SU-DHL-6 (cell line): ENCODE measurements around the gene PDE9A.

Experiments used
- H2AFZ ChIP-seq: fragments of 200-600 bp; sonication (generic); 2 replicates; pipeline ENCODE4 v1.6.1; 2014; ENCODE audit warnings: low read depth, mild to moderate bottlenecking, moderate library complexity, mixed read lengths, antibody characterized with exemption, low read length; ENCODE audit not compliant: severe bottlenecking
- H3F3A ChIP-seq: fragments of 200-600 bp; shearing (Covaris generic); 2 replicates; pipeline ENCODE4 v1.6.0; 2016; ENCODE audit warnings: antibody characterized with exemption, mild to moderate bottlenecking; ENCODE audit not compliant: insufficient read depth
- H3K27ac ChIP-seq: fragments of 200-600 bp; sonication (generic); 2 replicates; pipeline ENCODE4 v1.5.1; 2016; ENCODE audit warnings: low read depth, mild to moderate bottlenecking, low read length, moderate library complexity, mixed read lengths
- H3K27me3 ChIP-seq: fragments of 200-600 bp; sonication (generic), shearing (Covaris generic); 2 replicates; pipeline ENCODE4 v1.6.0; 2014; ENCODE audit warnings: mild to moderate bottlenecking, low read length
- H3K36me3 ChIP-seq: fragments of 200-600 bp; sonication (generic); 2 replicates; pipeline ENCODE4 v1.6.1; 2014; ENCODE audit warnings: mild to moderate bottlenecking, low read length, mixed read lengths
- H3K4me2 ChIP-seq: fragments of 300-600, 200-600 bp; shearing (Covaris generic), sonication (generic); 2 replicates; pipeline ENCODE4 v1.6.0; 2014; ENCODE audit warnings: low read length, low read depth, mild to moderate bottlenecking; ENCODE audit not compliant: poor library complexity, severe bottlenecking
- H3K4me3 ChIP-seq: fragments of 200-600 bp; sonication (generic); 2 replicates; pipeline ENCODE4 v1.5.1; 2014; ENCODE audit warnings: antibody characterized with exemption, low read length, mild to moderate bottlenecking, mixed read lengths; ENCODE audit not compliant: insufficient read depth, poor library complexity, severe bottlenecking
- H3K79me2 ChIP-seq: fragments of 200-600 bp; sonication (generic); 2 replicates; pipeline ENCODE4 v1.6.1; 2014; ENCODE audit warnings: mild to moderate bottlenecking, low read length, moderate library complexity; ENCODE audit not compliant: insufficient read depth
- H3K9ac ChIP-seq: fragments of 200-600 bp; sonication (generic); 2 replicates; pipeline ENCODE4 v1.7.0; 2014; ENCODE audit warnings: mild to moderate bottlenecking, low read length
- H3K9me2 ChIP-seq: fragments of 200-600 bp; sonication (generic); replicated peaks from 2 replicates; pipeline ENCODE4 v1.6.1; 2014; ENCODE audit warnings: low read length; ENCODE audit not compliant: insufficient read depth
- H3K9me3 ChIP-seq: fragments of 200-600 bp; sonication (generic); 2 replicates; pipeline ENCODE4 v1.6.1; 2014; ENCODE audit warnings: low read length, mixed read lengths; ENCODE audit not compliant: insufficient read depth
- H4K20me1 ChIP-seq: fragments of 200-600 bp; sonication (generic); 2 replicates; pipeline ENCODE4 v1.6.1; 2014; ENCODE audit warnings: low read depth, mild to moderate bottlenecking, antibody characterized with exemption, low read length, moderate library complexity, mixed read lengths
- CTCF ChIP-seq: fragments of 200-600 bp; sonication (generic); IDR thresholded peaks from one replicate; pipeline ENCODE4 v1.5.1; 2017; ENCODE audit warnings: antibody characterized with exemption, mild to moderate bottlenecking, low read length, moderate library complexity; ENCODE audit not compliant: insufficient read depth, poor library complexity, severe bottlenecking
- EZH2phosphoT487 ChIP-seq: fragments of 200-600 bp; sonication (generic), shearing (Covaris generic); conservative IDR thresholded peaks from 2 replicates; pipeline ENCODE4 v1.6.1; 2018; ENCODE audit warnings: mild to moderate bottlenecking, antibody characterized with exemption, low read length, moderate library complexity, mixed read lengths

Gene PDE9A

DNA sequence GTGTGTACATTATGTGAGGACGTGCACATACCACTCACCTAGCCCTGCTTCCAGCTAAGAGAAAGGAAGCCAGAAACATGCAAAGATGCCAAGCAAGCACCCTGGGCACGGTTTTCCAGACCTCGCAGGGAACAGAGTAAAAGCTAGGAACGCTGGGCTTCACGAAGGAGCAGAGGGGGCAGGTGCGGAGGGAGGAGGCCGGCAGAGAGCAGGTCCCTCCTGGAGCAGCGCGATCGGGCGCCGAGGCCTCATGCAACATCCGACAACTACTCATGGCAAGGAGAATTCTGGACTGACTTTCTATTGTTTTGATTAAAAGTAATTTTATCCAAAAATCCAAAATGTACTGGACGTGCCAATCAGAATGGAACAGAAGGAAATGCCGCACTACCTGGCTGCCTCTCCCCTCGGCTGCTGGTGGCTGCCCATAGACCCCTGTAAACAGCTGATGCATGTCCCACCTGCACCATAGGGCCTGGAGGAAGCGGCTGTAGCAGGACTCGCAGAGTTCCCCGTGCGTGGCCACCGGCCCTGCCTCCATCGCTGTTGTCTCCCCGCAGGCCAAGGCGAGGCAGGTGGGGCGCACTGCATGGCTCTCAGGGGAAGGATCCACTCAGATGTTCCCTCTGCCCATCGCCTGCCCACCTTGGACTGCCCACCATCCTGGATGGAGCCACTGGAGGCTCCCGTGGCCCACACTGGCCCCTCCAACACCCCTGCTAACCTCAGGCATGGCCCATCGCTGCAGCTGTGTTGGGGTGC is 132.4 kb downstream of the PDE9A start:
- no peak overlapping the region for H2AFZ ChIP-seq
- TF ChIP-seq EZH2phosphoT487 (no peak), CTCF (no peak)
- H3K36me3 ChIP-seq, result no peaks in the 10 kb centered on the region
- H3K4me2 ChIP-seq, result no peak overlapping the region
- H3K79me2 ChIP-seq, result no peaks in the 10 kb centered on the region
- H3K27me3 ChIP-seq, result no peaks in the 10 kb centered on the region
- no peak overlapping the region for H3K27ac ChIP-seq
- H3K9me3 ChIP-seq, result no peaks in the 10 kb centered on the region
- H3F3A ChIP-seq, result no peaks in the 10 kb centered on the region
- no peaks in the 10 kb centered on the region for H4K20me1 ChIP-seq
- no peak overlapping the region for H3K9ac ChIP-seq
- no peaks in the 10 kb centered on the region for H3K9me2 ChIP-seq
- no peak overlapping the region for H3K4me3 ChIP-seq

GRCh38 chr21:42786884-42787283 is 133.5 kb downstream of the PDE9A start:
- no peaks in the 10 kb centered on the region for H3F3A ChIP-seq
- no peaks in the 10 kb centered on the region for H3K27me3 ChIP-seq
- H3K9me2 ChIP-seq, result no peaks in the 10 kb centered on the region
- no peak overlapping the region for H2AFZ ChIP-seq
- no peaks in the 10 kb centered on the region for H3K79me2 ChIP-seq
- no peaks in the 10 kb centered on the region for H4K20me1 ChIP-seq
- H3K4me3 ChIP-seq, result no peak overlapping the region
- no peak overlapping the region for H3K4me2 ChIP-seq
- H3K36me3 ChIP-seq, result no peaks in the 10 kb centered on the region
- H3K9me3 ChIP-seq, result no peaks in the 10 kb centered on the region
- TF ChIP-seq EZH2phosphoT487, result no peak
- TF ChIP-seq CTCF, result no peak
- H3K27ac ChIP-seq, result no peak overlapping the region
- H3K9ac ChIP-seq, result no peak overlapping the region

DNA sequence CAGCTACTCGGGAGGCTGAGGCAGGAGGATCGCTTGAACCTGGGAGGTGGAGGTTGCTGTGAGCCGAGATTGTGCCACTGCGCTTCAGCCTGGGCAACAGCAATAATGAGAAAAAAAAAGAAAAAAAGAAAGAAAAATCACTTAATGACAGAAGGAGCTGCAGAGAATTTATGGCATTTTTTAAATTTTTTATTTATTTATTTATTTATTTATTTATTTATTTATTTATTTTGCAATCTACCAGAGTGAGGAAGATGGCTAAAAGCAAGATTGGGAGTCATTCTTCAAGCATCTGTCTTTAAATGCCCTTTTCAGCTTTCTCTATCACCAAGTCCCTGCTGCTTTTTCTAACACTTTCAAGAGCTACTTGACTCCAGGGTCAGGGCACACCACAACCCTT is 134.2 kb downstream of the PDE9A start:
- Histone ChIP-seq H2AFZ (no peak overlapping the region), H3K9me3 (no peaks in the 10 kb centered on the region), H3K9me2 (no peaks in the 10 kb centered on the region), H3K9ac (no peak overlapping the region), H3K79me2 (no peaks in the 10 kb centered on the region), H3K4me3 (no peak overlapping the region), H3F3A (no peaks in the 10 kb centered on the region), H3K36me3 (no peaks in the 10 kb centered on the region), H3K4me2 (no peak overlapping the region), H3K27ac (no peak overlapping the region), H4K20me1 (no peaks in the 10 kb centered on the region), H3K27me3 (no peaks in the 10 kb centered on the region)
- TF ChIP-seq EZH2phosphoT487, result no peak
- no peak for TF ChIP-seq CTCF
